HG02943 (cell line): Measurements from ENCODE around the gene RPS15A.

Experiments used
- ATAC-seq: cut with Tn5 transposase; IDR thresholded peaks from one replicate; pipeline ENCODE4 v1.9.1; 2021; ENCODE audit warnings: mild to moderate bottlenecking, low read depth, moderate library complexity; ENCODE audit not compliant: unreplicated experiment

Gene RPS15A

DNA sequence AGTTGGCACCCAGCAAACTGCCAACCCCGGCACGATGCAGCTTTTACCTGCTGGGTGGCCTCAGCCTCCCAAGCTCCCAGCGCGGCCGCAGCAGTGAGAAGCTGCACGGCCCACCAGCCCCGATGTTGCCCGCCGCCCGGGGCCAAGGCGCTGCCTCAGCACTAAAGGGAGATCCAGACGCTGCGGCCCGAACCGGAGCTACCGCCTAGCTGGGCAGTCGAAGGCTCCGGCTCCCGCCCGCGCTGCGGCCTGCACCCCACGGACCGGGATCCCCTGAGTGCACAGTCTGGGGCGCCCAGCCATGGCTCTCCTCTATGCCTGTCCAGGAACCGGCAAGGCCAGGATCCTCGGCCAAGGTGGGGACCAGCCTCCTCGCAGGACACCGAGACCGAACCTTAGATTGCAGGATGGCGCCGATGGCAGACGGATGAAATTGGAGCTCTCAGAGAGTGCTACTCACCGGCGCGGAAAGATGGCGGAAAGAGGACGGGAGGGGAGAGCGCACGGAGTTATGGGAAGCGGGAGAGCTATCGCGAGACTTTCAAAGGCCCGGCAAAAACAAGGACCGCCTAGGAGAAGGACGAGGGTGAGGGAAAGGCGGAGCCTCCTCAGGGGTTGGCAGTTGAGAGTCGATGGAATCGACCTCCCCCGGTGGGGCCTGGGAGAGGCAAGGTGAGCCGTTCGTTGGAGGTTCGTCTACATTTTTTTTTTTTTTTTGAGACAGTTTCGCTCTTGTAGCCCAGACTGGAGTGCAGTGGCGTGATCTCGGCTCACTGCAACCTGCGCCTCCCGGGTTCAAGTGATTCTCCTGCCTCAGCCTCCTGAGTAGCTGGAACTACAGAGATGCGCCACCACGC lies at the start of gene RPS15A:
TSS of gene RPS15A (minus strand) at position 485 of the 857 bp plus-strand sequence. CDS start 1,221 bp downstream, outside the sequence.
- peak; percentile 87 for ATAC-seq

DNA sequence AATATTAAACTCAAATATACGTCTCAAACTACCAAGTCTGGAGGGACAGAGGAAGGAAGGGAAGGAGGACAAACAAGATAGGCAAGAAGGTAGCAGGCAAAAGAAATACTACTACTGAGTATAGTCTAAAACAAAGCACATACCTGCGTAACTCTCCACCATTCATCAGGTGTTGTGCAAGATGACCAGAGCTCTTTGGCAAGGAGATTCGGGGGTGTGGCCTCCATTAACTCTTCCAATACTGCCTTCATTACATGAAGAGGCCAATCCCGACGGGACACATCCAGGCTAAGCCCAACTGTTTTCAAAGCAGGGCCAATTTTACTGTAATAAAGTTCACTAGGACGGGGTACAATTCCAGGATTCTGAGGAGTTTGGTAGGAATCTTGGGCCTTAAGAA lies 49.4 kb upstream of the RPS15A start:
- no peak for ATAC-seq

DNA sequence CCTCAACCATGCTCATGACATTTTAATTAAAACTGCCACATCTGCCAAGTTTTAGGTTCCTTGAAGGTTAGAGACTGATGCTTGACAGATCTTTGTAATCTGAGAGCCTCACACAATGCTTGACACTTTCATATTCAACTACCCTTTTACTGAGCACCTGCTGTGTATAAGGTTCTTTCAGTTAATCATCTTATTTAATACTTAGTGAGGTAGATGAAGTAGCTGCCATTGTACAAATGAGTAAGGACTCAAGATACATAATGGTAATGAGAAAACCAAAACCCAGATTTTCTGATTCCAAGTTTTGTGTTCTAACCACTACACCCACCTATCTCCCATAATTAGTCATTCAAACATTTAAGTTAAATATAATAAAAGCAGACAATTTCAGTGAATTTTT lies 46.6 kb upstream of the RPS15A start:
- no peak for ATAC-seq

DNA sequence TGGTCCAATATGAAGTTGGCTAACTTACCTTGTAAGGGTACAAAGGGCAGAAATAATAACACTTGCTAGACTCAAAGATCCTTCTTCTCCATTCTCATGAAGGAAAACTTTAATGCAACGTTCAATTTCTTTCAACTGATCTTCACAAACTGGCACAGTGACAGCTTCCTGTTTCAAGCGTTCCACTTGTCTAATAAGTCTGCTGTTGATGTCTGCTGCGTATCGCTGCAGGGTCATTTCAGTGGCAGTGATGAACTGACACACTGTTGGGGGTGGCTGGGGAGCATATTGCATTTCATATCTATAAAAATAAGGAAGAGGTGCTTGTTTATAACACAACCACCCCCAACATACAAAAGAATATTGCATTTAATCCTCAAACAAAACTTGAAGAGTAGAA lies 44.7 kb upstream of the RPS15A start:
- ATAC-seq = no peak

DNA sequence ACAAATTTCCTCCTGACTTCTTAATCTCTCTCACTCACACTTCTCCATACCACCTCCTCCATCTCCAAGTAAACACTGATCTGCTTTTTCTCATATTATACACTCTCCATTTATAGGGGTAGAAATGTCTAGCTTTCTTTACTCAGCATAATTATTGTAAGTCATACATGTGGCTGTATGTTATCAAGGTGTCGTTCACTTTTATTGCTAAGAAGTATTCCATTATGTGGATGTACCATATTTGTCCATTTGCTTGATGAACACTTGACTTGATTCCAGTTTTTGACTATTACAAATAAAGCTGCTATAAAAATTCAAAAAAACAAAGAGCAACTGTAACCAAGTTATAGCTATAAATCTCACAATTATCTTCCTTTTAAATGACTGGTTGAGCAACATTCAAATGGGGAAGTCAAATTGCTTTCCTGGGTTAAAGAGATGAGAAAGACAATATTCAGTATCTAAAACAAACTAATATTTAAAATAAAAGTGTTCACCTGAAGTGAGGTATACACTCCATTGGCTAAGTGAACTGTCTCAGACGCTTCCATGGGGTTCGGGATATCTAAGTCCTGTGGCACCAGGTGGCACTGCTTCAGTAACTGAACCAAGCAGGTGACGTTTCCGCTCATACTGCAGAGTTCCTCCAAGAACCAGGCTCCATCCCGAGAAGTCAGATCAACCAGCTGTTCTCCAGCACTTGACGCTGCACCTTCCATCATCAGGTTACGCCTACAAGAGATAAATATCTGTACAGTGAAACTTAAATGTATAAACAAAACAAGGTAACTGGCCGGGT lies 43.8 kb upstream of the RPS15A start:
- no peak for ATAC-seq

DNA sequence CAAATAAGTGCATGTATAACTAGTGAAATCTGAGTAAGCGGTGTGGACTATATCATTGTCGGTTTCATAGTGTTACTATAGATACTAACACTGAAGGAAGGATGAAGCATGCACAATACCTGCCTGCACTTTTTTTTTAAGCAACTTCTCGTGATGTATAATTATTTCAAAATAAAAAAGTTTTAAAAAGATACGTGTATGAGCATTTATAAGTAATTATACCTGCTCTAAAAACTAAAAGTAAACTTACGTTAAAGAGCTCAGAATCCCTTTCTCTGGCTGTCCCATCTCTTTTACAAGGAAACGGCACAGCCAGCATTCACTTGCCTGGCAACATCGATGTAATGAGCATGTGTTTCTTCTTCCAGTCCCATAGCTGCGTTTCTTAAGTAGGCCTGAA lies 42.5 kb upstream of the RPS15A start:
- no peak for ATAC-seq

DNA sequence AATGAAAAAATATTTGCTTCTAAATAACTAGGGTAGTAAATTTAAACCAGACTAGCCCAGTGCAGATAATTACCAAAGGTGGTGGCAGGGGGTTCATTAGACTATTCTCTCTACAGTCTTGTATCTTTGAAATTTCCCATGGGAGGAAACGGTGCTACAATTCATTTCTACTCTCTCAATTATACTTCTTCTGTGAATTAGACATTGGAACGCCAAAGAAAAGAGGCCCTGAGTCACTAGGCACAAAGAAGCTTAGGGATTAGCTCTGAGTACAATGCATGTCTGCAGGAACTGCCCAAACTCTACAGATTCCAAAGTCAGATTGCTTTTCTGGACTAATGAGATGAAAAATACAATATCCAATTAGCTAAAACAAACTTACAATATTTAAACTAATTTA lies 41.9 kb upstream of the RPS15A start:
- ATAC-seq = no peak

DNA sequence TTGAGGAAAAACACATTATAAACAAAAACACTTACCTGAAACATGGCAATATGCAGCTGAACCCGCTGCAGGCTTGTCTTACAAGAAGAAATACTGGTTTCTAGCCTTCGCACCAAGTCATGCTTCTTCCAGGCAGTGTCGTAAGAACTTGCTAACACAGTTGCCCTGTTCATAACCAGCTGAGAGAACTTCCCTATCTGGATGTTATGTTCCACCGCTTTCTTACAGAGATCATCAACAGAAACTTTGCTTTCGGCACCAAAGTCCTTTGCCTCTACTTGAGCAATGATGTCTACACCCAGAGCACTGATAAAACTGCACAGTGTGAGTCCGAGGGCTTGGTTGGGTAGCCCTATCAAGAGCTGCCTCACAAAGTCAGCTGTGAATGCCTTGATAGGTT lies 39.1 kb upstream of the RPS15A start:
- no peak for ATAC-seq

DNA sequence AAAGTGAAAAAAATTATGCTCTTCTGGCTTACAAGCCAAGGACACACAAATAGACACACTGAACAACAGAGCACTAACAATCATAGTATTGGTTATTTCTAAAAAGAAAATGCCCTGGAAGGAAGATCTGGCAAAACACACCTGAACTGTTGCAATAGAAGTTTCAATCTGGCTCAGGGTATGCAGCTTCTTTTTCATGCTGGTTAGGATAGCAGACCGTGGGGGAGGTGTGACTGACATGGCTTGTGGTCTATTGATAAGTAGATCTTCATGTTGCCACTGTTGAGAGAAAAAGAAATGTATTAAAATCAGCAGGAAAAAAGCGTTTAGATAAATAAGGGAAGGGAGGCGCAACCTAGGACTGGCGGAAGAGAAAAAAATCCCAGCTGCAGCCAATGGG lies 37.8 kb upstream of the RPS15A start:
- ATAC-seq = no peak

DNA sequence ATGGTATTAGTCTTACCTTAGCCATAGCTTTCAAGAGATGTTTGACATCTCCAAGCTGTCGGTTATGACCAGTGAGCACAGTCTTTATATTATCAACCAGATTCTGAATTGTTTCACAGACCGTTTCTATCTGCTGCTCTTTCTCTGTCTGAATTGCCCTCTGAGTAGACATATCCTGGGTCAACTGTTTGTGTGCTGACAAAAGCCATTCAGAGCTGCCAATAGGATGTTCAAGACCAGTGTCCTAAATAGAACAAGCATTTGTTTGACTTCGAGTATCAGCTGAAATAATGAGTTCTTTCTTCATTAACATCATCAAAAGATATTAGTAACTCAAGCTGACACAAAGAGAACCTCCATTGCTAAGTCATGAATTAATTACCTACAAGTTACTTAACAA lies 26.2 kb upstream of the RPS15A start:
- no peak for ATAC-seq

DNA sequence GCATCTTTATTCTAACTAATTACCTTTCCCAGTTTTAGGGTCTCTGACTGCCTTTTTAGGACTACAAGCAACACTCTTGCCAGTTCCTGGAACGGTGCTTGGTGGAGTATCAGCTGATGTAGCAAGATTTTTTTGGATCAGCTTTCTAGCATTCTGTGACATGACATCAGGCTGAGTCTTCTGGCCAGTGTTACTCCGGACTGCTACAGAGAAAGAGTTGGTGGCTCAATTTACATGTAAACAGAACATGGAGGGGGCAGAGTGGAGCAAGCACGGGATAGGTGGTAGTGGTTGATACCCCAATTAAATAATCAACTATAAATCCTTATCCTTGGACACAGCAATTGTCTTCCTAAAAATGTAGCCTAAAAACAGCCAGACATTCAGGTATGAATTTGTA lies 21.8 kb upstream of the RPS15A start:
- ATAC-seq = no peak

DNA sequence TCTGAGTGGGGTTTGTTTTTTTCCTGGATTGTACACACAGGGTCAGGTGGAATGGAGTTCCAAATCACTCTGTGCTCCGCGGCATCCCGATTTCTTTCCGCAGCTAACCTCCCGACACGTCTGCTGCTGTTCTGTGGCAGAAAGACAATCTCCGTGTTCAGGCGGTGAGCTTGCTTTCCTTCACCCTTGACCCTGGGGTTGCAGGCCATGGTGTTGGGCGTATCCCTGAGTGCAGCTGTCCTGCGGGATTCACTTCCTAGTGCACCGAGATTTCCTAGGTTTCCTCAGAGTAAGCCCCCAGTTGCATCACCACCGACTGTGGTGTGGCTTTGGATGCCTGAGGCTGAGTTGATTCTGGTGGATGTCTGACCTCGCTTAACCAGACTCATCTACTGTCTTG lies 19.0 kb upstream of the RPS15A start:
- no peak for ATAC-seq

DNA sequence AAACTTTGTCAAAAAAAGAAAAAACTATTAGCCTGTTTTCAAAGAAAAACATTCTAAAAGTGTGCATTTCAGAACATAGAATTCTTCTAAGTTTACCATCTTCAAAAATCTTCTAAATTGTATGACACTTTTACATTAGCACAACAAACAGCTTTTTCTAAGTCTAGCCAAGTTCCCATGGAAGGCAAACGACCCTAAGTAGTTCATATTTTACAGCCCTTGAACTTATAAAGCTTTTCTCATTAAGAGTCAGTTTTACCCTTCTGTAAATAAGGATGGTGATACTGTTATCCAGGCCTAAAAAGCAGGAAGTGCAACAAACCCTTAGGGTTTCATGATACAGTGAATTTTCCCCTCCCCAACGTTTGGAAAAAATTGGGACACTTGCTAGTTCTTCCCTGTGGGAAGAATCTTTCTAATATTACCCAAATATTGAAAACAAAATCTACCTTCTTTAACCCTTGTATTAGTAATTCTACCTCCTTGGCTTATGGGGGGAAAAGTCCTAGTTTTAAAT lies 15.2 kb upstream of the RPS15A start:
- ATAC-seq = no peak

DNA sequence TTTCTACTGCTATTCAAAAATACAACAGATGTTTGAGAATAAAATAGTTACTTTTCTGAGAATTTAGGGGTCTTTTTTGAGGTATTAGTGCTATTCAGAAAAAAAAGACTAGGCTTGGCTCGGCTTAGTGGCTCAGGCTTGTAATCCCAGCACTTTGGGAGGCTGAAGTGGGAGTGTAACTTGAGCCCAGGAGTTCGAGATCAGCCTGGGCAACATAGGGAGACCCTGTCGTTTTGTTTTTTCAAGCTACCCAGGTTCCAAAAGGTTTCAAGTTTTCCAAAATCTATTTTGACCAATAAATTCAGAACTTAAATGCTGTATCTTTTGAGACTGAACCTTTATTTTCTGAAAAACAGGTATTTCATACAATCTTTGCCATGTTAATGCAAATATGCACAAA lies 14.4 kb upstream of the RPS15A start:
- no peak for ATAC-seq

DNA sequence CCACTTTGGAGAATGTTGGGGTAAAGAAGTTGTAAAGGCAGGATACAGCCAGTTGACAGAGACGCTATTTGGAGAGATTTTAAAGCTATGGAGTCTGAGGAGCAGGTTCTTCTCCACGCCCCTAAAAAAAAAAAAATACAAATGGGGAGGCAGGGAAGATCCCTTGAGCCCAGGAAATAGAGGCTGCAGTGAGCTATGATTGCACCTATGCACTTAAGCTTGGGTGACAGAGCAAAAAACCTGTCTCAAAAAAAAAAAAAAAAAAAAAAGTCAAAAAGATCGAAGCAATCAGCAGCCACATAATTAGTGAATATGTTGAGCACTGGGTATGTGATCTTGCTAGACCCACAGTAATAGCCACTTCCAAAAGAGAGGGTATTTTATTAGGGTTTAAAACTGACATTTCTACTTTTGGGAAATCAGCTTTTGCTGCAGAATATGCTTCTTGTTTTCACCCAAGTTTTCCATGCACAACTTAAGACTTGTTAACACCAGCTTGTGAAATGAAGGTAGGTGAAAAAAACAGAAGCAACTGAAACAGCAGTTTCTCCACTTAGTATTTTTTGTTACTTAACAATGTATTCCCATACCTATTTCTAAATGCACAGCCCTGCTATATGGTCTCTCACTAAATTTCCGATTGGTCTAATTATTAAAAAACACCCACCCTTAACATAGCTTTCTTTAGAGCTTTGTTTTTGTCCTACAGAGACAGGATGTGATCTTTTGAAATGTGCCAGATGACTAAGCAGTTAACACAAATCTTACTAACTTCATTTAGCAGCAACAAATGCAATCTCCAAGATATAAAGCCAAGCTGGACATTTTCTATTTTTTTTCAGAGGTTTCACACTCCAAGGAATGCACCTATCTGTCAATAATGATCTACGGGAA lies 13.7 kb upstream of the RPS15A start:
- no peak for ATAC-seq

DNA sequence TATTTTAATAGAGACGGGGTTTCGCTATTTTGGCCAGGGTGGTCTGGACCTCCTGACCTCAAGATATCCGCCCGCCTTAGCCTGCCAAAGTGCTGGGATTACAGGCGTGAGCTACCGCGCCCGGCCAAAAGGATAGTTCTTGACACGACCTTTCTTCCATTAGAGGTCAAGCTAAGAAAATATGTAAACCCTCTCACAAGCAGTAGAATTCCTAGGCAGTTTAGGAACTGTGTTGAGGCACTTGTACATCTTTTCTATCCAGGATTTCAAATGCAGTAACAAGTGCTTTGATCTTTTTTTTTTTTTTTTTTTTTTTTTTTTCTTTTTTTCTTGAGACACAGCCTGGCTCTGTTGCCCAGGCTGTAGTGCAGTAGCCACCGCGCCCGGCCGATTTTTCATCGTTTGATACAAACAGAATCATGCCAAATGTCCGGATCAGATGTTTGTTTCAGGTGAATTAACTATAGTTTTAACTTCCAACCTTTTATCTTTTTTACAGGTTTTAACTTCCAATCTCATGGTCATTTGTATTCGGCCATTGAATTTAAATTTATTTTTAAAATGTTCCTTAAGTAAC lies 12.7 kb upstream of the RPS15A start:
- no peak for ATAC-seq

DNA sequence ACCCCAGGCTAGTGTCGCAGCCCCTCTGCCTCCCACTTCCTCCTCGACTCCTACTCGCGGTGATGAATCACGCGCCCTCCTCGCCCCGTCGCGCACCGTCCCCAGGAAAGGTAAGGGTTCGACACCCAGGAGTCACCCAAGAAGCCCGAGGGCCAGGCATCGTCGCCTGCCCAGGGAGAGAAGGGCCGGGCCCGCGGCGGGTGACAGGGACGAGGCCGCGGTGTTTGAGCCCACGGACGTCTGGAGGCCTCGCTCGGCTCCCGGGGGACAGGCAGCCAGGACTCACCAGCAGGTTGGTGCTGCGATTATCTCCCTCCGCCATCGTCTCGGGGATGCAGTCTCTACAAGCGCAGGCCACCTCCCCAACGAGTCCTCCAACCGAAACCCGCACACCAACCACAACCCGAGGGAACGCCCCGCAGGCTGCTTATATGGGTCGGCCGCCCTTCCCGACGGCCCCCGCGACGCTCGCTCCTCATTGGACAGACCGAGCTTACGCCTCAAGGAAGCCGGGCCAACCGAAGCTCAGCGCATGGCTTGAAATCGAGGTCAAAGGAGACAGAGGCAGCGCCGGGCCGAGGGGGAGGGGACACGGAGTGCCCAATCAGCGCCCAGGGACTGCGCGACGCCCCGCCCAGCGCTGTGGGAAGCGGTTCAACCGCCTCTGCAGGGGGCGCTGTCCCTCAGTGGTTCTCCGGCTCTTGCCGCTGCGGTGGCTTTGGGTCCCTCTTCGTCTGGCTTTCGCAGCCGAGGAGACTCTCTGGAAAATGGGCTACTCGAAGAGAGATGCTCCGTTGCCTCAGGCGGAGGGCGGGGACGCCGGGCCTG lies 11.2 kb upstream of the RPS15A start, which contains the start of gene ARL6IP1:
TSS of gene ARL6IP1 (minus strand) at position 405 of the 828 bp plus-strand sequence. CDS start at position 322, 83 bp downstream.
- peak; percentile 95 for ATAC-seq

DNA sequence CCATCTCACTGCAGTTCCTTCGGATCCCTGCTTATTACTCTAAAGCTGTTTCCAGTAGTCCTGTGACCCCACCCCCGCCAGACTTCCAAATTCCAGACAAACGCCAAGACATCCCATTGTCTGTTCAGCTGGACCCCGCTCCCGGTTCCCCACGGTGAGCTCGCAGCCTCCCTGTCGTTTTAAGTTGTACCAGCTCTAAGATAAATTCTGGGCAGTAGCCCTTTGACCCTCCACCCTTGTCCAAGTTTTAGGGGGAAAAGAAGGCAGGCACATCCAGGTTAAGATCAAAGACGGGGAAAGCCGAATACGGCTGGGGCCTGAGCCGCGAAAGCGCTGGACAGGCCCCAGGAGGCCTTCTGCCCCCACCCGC lies 10.6 kb upstream of the RPS15A start:
- no peak for ATAC-seq

DNA sequence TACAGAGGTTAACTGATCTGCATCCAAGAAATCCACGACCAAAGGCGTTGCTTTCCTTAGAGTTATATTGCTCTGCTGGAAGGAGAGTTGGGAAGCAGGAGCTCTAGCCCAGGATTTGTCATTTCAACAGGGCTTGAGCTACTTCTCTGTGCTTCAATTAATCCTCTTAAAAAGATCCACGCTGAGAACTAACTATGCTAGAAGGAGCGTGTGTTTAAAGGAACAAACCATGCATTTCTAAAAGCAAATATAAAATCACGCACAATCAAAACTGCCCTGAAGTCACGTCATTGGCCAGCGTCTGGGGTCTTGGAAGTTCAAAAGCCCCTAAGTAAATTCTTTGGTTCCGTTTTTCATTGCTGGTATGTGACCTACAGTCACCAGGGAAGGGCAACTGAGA lies 10.2 kb upstream of the RPS15A start:
- ATAC-seq = no peak
